ENCODE data around the gene GREB1L.

The GREB1L gene

DNA sequence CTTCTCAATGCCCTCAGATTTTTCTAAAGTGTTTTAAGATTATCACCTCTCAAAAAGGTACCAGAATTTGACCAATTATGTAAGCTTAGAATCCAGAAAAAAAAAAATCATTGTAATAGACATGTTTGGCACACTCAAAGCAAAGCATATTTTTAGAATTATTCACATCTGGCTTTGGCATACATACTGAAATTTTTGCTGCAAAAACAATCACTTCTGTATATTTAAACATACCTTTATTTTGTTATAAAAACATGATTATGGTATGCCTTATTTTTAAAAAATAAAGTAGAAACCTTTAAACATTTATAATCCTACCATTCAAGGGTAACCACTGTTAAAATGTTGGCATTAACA, 215.1 kb downstream of the GREB1L start:
- no peak overlapping the region for H3K27ac Mint-ChIP-seq
- no peaks in the 10 kb centered on the region for H3K27me3 Mint-ChIP-seq (ENCODE audit: low read depth)
- H3K4me3 Mint-ChIP-seq = no peak overlapping the region
- TF ChIP-seq, protein P1, sequence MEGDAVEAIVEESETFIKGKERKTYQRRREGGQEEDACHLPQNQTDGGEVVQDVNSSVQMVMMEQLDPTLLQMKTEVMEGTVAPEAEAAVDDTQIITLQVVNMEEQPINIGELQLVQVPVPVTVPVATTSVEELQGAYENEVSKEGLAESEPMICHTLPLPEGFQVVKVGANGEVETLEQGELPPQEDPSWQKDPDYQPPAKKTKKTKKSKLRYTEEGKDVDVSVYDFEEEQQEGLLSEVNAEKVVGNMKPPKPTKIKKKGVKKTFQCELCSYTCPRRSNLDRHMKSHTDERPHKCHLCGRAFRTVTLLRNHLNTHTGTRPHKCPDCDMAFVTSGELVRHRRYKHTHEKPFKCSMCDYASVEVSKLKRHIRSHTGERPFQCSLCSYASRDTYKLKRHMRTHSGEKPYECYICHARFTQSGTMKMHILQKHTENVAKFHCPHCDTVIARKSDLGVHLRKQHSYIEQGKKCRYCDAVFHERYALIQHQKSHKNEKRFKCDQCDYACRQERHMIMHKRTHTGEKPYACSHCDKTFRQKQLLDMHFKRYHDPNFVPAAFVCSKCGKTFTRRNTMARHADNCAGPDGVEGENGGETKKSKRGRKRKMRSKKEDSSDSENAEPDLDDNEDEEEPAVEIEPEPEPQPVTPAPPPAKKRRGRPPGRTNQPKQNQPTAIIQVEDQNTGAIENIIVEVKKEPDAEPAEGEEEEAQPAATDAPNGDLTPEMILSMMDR (IDR thresholded peaks at IDR 0.05; ENCODE audit: unreplicated experiment in 3 of 3) = no peak
- peaks cover 7% of the 10 kb centered on the region for H3K36me3 Mint-ChIP-seq (ENCODE audit: low read depth)
- peaks cover 31% of the 10 kb centered on the region for H3K4me1 Mint-ChIP-seq
- no peaks in the 10 kb centered on the region for H3K9me3 Mint-ChIP-seq

DNA sequence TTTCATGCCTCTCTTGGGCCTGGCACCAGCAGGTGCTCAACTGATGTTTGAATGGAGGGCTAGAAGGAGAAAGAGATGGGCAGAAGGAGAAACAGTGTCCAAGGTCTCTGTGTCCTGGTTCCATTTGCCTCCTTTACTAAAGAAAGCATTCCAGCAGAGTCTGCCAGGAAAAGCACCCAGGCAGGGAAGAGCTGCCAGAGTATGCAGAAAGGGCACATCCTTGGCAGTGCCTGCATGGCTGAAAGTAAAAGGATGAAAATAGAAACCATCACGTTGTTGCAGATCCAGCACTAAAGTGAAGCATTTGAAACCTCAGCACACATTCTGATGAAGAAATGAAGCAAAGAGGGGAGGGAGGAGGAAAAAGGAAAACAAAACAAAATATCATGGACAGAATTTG, 216.3 kb downstream of the GREB1L start:
- Mint-ChIP-seq H3K4me3 (no peak overlapping the region), H3K36me3 (ENCODE audit: low read depth) (peaks cover 7% of the 10 kb centered on the region), H3K27me3 (ENCODE audit: low read depth) (no peaks in the 10 kb centered on the region), H3K4me1 (peaks cover 24% of the 10 kb centered on the region), H3K27ac (no peak overlapping the region), H3K9me3 (no peaks in the 10 kb centered on the region)
- TF ChIP-seq, protein P1 (IDR thresholded peaks at IDR 0.05; ENCODE audit: unreplicated experiment in 3 of 3) = no peak

DNA sequence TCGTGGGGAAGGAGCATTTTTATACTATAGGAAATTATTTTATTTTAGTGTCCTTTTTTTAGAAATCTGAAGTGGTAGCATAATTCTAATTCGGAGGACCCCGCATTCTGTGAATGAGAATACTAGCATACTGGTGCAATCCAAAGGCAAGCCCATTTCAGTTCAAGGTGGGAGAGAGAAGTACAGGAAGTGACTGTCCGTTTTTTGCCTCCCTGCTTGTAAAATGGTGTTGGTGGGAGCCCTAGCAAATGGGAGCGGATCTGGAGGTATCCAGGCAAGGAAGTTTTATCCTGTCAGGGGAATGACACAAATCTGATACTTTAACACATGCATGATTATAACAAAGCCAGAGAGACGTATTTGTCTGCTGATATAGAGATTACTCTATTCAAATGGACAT, 216.8 kb downstream of the GREB1L start:
- TF ChIP-seq, protein P1 (IDR thresholded peaks at IDR 0.05; ENCODE audit: unreplicated experiment in 3 of 3) = no peak
- Mint-ChIP-seq H3K27me3 (ENCODE audit: low read depth) (no peaks in the 10 kb centered on the region), H3K27ac (no peak overlapping the region), H3K36me3 (ENCODE audit: low read depth) (peaks cover 7% of the 10 kb centered on the region), H3K4me1 (peaks cover 24% of the 10 kb centered on the region), H3K9me3 (no peaks in the 10 kb centered on the region), H3K4me3 (no peak overlapping the region)

DNA sequence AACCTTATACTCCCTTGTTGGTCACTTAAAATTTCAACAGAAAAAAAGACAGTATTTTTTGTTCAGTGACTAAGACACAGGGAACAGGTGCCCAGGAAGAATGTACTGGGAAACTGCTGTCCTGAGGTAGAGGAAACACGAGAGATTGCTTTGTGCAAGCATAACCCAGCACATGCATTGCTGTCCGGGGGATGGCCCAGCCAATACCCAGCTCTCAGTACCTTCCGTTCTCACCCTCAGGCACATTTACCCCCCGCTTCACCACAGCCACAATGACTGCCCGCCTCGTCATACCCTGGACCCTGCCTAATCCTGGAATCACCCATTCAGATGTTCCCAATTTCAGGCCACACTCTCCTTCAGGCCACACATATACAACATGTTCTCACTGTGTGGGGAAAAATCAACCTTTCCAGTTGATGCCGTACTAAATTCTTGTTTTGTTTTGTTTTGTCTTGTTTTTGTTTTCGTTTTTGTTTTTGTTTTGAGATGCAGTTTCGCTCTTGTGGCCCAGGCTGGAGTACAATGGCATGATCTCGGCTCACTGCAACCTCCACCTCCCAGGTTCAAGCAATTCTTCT, 217.8 kb downstream of the GREB1L start:
- TF ChIP-seq, protein P1 (IDR thresholded peaks at IDR 0.05; ENCODE audit: unreplicated experiment in 3 of 3) = no peak
- H3K4me3 Mint-ChIP-seq = no peak overlapping the region
- H3K36me3 Mint-ChIP-seq (ENCODE audit: low read depth) = peaks cover 7% of the 10 kb centered on the region
- H3K27ac Mint-ChIP-seq = no peak overlapping the region
- no peaks in the 10 kb centered on the region for H3K9me3 Mint-ChIP-seq
- no peaks in the 10 kb centered on the region for H3K27me3 Mint-ChIP-seq (ENCODE audit: low read depth)
- peaks cover 24% of the 10 kb centered on the region for H3K4me1 Mint-ChIP-seq

DNA sequence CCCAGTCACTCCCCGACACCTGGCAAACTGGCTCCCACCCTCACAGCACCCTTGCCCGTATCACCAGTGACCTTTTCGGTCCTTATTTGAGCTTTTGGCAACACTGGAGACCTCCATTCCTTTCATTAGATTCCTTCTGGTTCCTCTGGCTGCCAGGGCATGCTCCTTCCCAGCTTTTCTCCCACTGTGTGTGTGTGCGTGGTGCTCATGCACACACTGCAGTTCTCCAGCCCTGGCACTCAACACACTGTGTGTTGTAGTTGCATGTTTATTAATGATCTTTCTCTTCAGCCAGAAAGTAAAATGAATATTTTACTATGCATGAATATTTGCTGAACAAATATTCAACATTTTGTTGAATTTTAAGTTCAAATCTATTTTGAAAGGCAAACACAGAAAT, 219.4 kb downstream of the GREB1L start:
- peaks cover 23% of the 10 kb centered on the region for H3K4me1 Mint-ChIP-seq
- no peaks in the 10 kb centered on the region for H3K27me3 Mint-ChIP-seq (ENCODE audit: low read depth)
- H3K36me3 Mint-ChIP-seq (ENCODE audit: low read depth) = peaks cover 7% of the 10 kb centered on the region
- no peaks in the 10 kb centered on the region for H3K9me3 Mint-ChIP-seq
- no peak overlapping the region for H3K4me3 Mint-ChIP-seq
- TF ChIP-seq, protein P1 (IDR thresholded peaks at IDR 0.05; ENCODE audit: unreplicated experiment in 3 of 3) = no peak
- no peak overlapping the region for H3K27ac Mint-ChIP-seq

DNA sequence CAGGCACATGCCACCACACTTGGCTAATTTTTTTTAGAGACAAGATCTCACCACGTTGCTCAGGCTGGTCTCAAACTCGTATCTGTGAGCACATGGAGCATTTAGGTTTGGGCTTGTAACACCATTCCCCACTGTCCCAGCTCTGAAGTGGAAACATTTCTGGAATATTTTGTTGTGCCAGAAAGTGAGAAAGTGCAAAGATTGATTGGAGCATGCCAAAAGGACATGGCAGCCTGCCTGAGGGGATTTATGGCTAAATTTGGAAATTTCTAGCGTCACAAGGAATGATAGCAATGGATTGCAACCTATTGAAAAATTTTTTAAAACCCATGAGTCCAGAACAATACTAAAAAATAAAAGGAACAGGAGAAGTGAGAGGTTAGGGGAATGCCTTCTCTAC, 221.7 kb downstream of the GREB1L start:
- Mint-ChIP-seq H3K27ac (no peak overlapping the region), H3K4me1 (peaks cover 9% of the 10 kb centered on the region), H3K9me3 (no peaks in the 10 kb centered on the region), H3K27me3 (ENCODE audit: low read depth) (no peaks in the 10 kb centered on the region), H3K36me3 (ENCODE audit: low read depth) (peaks cover 7% of the 10 kb centered on the region), H3K4me3 (no peak overlapping the region)
- TF ChIP-seq, protein P1 (IDR thresholded peaks at IDR 0.05; ENCODE audit: unreplicated experiment in 3 of 3) = no peak
